H1 (cell line): ENCODE results near the gene KCNJ9. TPM values are rescaled to one million over a fixed set of nuclear protein-coding genes. Genes with fewer than 3 reads are reported as not detected.

Source experiments
- CTCF ChIA-PET: fragments of 300-600 bp; sonication (Branson Sonifier 250); formaldehyde crosslinking; loops from one replicate; lab custom pipeline; 2021; ENCODE audit not compliant: partially characterized antibody; lab: Charles Lee
- POLR2A ChIA-PET: fragments of 300-600 bp; sonication (Branson Sonifier 250); formaldehyde crosslinking; loops from one replicate; lab custom pipeline; 2021; ENCODE audit warnings: inconsistent platforms; ENCODE audit not compliant: partially characterized antibody; lab: Charles Lee
- DNase-seq, 2 experiments: peaks; one replicate each; pipeline versions ENCODE4 v3.0.0 to v3.0.0-alpha.2; 2010 to 2022; ENCODE audit warnings: low spot score in 2 of 2, low read depth in 1 of 2, mixed read lengths in 1 of 2
- FAIRE-seq: peaks from 2 replicates; lab custom pipeline; 2011; peaks lifted over from hg19 to GRCh38; lab: Jason Lieb, UNC
- H2AFZ ChIP-seq: 2 replicates; pipeline ENCODE4 v1.8.1; 2012; ENCODE audit warnings: low read length, inconsistent platforms
- H2AK5ac ChIP-seq: 2 replicates; pipeline ENCODE4 v1.6.1; 2013; ENCODE audit warnings: low read depth, low read length
- H2BK120ac ChIP-seq: replicated peaks from 2 replicates; pipeline ENCODE3; 2013; ENCODE audit warnings: low read depth, low read length, inconsistent platforms
- H2BK12ac ChIP-seq: 2 replicates; pipeline ENCODE4 v1.6.1; 2013; ENCODE audit warnings: low read depth, low read length
- H2BK15ac ChIP-seq: 2 replicates; pipeline ENCODE4 v1.6.1; 2013; ENCODE audit warnings: low read length
- H2BK20ac ChIP-seq: 2 replicates; pipeline ENCODE4 v1.6.1; 2013; ENCODE audit warnings: low read length
- H2BK5ac ChIP-seq: 2 replicates; pipeline ENCODE4 v1.6.1; 2013; ENCODE audit warnings: low read depth, low read length
- H3K14ac ChIP-seq: 2 replicates; pipeline ENCODE4 v1.6.1; 2013; ENCODE audit warnings: inconsistent platforms; ENCODE audit not compliant: insufficient read length
- H3K18ac ChIP-seq: 2 replicates; pipeline ENCODE4 v1.6.1; 2013; ENCODE audit warnings: low read length; ENCODE audit errors: extremely low read depth
- H3K23ac ChIP-seq: 2 replicates; pipeline ENCODE4 v1.6.1; 2013; ENCODE audit warnings: inconsistent platforms; ENCODE audit not compliant: insufficient read length
- H3K23me2 ChIP-seq: 2 replicates; pipeline ENCODE4 v1.6.1; 2013; ENCODE audit warnings: low read depth, low read length
- H3K27ac ChIP-seq: 2 replicates; pipeline ENCODE4 v1.6.1; 2011; ENCODE audit warnings: low read depth, low read length, inconsistent platforms
- H3K27me3 ChIP-seq, 4 experiments: replicated peaks in 1 of 4; 1 replicate in 1 of 4; 2 replicates in 3 of 4; pipeline versions ENCODE4 v1.6.1 to v1.8.1; 2011 to 2013; ENCODE audit warnings: low read length in 3 of 4, mild to moderate bottlenecking in 3 of 4, inconsistent platforms in 2 of 4, mixed read lengths in 2 of 4, moderate library complexity in 1 of 4; ENCODE audit not compliant: control insufficient read depth in 3 of 4, insufficient read depth in 3 of 4; ENCODE audit errors: extremely low read depth in 1 of 4
- H3K36me3 ChIP-seq, 4 experiments: 2 replicates each; pipeline versions ENCODE4 v1.6.1 to v1.8.1; 2011 to 2013; ENCODE audit warnings: mild to moderate bottlenecking in 4 of 4, low read length in 3 of 4, moderate library complexity in 2 of 4, control low read depth in 1 of 4, inconsistent platforms in 1 of 4; ENCODE audit not compliant: insufficient read depth in 4 of 4, control insufficient read depth in 2 of 4
- H3K4ac ChIP-seq: replicated peaks from 2 replicates; pipeline ENCODE3; 2013; ENCODE audit warnings: low read length, low read depth, mixed read lengths, inconsistent platforms; ENCODE audit not compliant: insufficient read length
- H3K4me1 ChIP-seq, 4 experiments: replicated peaks in 1 of 4; 1 replicate in 1 of 4; 2 replicates in 3 of 4; pipeline versions ENCODE4 v1.6.1 to v1.8.1; 2011 to 2013; ENCODE audit warnings: low read length in 3 of 4, inconsistent platforms in 2 of 4, mixed read lengths in 1 of 4; ENCODE audit not compliant: insufficient read depth in 4 of 4, control insufficient read depth in 3 of 4
- H3K4me2 ChIP-seq, 2 experiments: 2 replicates each; pipeline versions ENCODE4 v1.6.1 to v1.8.1; 2011 to 2013; ENCODE audit warnings: low read depth in 2 of 2, low read length in 2 of 2, control low read depth in 1 of 2, inconsistent platforms in 1 of 2, mild to moderate bottlenecking in 1 of 2; ENCODE audit not compliant: insufficient read depth in 1 of 2
- H3K4me3 ChIP-seq, 4 experiments: fragments of 200-600, 300-600 bp in 1 of 4; sonication (generic), shearing (Covaris generic), sonication (Bioruptor Twin) in 1 of 4; 2 replicates each; pipeline versions ENCODE4 v1.5.1 to v1.8.1; 2011 to 2016; ENCODE audit warnings: low read length in 4 of 4, low read depth in 3 of 4, control low read depth in 2 of 4, inconsistent platforms in 2 of 4, mild to moderate bottlenecking in 2 of 4, mixed read lengths in 1 of 4, moderate library complexity in 1 of 4; ENCODE audit not compliant: insufficient read depth in 2 of 4; ENCODE audit errors: extremely low read depth in 1 of 4
- H3K56ac ChIP-seq: replicated peaks from 2 replicates; pipeline ENCODE3; 2013; ENCODE audit warnings: low read depth, mild to moderate bottlenecking, mixed read lengths, low read length, inconsistent platforms; ENCODE audit not compliant: insufficient read length
- H3K79me1 ChIP-seq: 2 replicates; pipeline ENCODE4 v1.6.1; 2013; ENCODE audit warnings: low read depth, low read length, control low read depth
- H3K79me2 ChIP-seq, 2 experiments: 2 replicates each; pipeline versions ENCODE4 v1.6.1 to v1.8.1; 2012 to 2013; ENCODE audit warnings: low read length in 2 of 2, mild to moderate bottlenecking in 2 of 2, inconsistent platforms in 1 of 2; ENCODE audit not compliant: insufficient read depth in 2 of 2, control insufficient read depth in 1 of 2
- H3K9ac ChIP-seq, 4 experiments: replicated peaks in 1 of 4; 1 replicate in 1 of 4; 2 replicates in 3 of 4; pipeline versions ENCODE4 v1.6.1 to v1.8.1; 2011 to 2013; ENCODE audit warnings: low read depth in 3 of 4, low read length in 3 of 4, control low read depth in 2 of 4, mild to moderate bottlenecking in 2 of 4, moderate library complexity in 2 of 4, inconsistent platforms in 1 of 4; ENCODE audit errors: extremely low read depth in 1 of 4
- H3K9me3 ChIP-seq, 2 experiments: 2 replicates each; pipeline versions ENCODE4 v1.6.1 to v1.8.1; 2012 to 2013; ENCODE audit warnings: mild to moderate bottlenecking in 2 of 2, moderate library complexity in 2 of 2, control low read depth in 1 of 2, inconsistent platforms in 1 of 2, low read depth in 1 of 2, low read length in 1 of 2, mixed read lengths in 1 of 2; ENCODE audit not compliant: insufficient read depth in 2 of 2
- H4K20me1 ChIP-seq, 2 experiments: replicated peaks in 1 of 2; 2 replicates each; pipeline versions ENCODE3 to v1.8.1; 2011 to 2013; ENCODE audit warnings: inconsistent platforms in 2 of 2, low read length in 2 of 2, mild to moderate bottlenecking in 1 of 2; ENCODE audit not compliant: insufficient read depth in 2 of 2, control insufficient read depth in 1 of 2
- H4K5ac ChIP-seq: 2 replicates; pipeline ENCODE4 v1.6.1; 2013; ENCODE audit warnings: low read length, low read depth, mixed read lengths, inconsistent platforms; ENCODE audit not compliant: insufficient read length
- H4K8ac ChIP-seq: 2 replicates; pipeline ENCODE4 v1.8.0; 2013; ENCODE audit warnings: mild to moderate bottlenecking, moderate library complexity, low read length, inconsistent platforms; ENCODE audit not compliant: insufficient read depth; ENCODE audit errors: extremely low read depth
- H4K91ac ChIP-seq: replicated peaks from 2 replicates; pipeline ENCODE3; 2013; ENCODE audit warnings: low read length, mixed read lengths, inconsistent platforms; ENCODE audit not compliant: insufficient read length
- CBX5 ChIP-seq: fragments of 300-800, 300-1000 bp; sonication (generic); IDR thresholded peaks from 2 replicates; pipeline ENCODE4 v1.7.1; 2016; ENCODE audit warnings: antibody characterized with exemption, low read length, low read depth
- CTBP2 ChIP-seq: IDR thresholded peaks from 2 replicates; pipeline ENCODE4 v1.7.0; 2011; ENCODE audit warnings: borderline replicate concordance, mild to moderate bottlenecking, moderate library complexity, mixed read lengths, low read length; ENCODE audit not compliant: insufficient read depth, insufficient read length
- HDAC6 ChIP-seq: IDR thresholded peaks from one replicate; pipeline ENCODE4 v1.7.1; 2012; ENCODE audit warnings: low read depth, mild to moderate bottlenecking, inconsistent platforms, low read length, moderate library complexity
- RBBP5 ChIP-seq: IDR thresholded peaks from 2 replicates; pipeline ENCODE4 v1.7.1; 2012; ENCODE audit warnings: low read depth, mild to moderate bottlenecking, inconsistent platforms, low read length, moderate library complexity, borderline replicate concordance
- RFX5 ChIP-seq: IDR thresholded peaks from 2 replicates; pipeline ENCODE4 v1.6.1; 2011; ENCODE audit warnings: low read depth, low read length, improper control_type of control experiment, borderline replicate concordance
- ZNF274 ChIP-seq: IDR thresholded peaks from 2 replicates; pipeline ENCODE4 v1.7.0; 2012; ENCODE audit warnings: low read length, borderline replicate concordance; ENCODE audit errors: extremely low read depth
- WGBS, 2 experiments: shearing (Covaris generic) in 1 of 2; methylation state at CpG; one replicate each; pipeline versions ENCODE4 v1.1.6 to v1.1.7; 2013 to 2015; ENCODE audit warnings: low lambda C conversion rate in 2 of 2, mixed read lengths in 2 of 2, inconsistent platforms in 1 of 2, low coverage in 1 of 2, missing lambda C conversion rate in 1 of 2; ENCODE audit not compliant: insufficient replicate concordance in 2 of 2, insufficient coverage in 1 of 2, insufficient read length in 1 of 2; ENCODE audit errors: extremely low coverage in 1 of 2, missing lambda C conversion rate in 1 of 2; 5-methylcytosine and 5-hydroxymethylcytosine counted together
- polyA plus RNA-seq, 7 experiments: library from polyadenylated mRNA; depleted of rRNA in 3 of 7; stranded (reverse) in 5 of 7; unstranded in 2 of 7; fragments of >200 nt in 5 of 7; fragments of 200-250 nt in 2 of 7; gene quantifications; 1 replicate in 5 of 7; 2 replicates in 1 of 7; 4 replicates in 1 of 7; pipeline versions ENCODE4 v1.2.1 to v1.2.3, GENCODE V29; 2011 to 2013; ENCODE audit warnings: missing spikeins in 2 of 7, mixed read lengths in 2 of 7
- total RNA-seq: library from RNA; stranded (reverse); fragmentation: NEBNext Ultra II Directional; extraction: Animal tissue kit (Norgen Biotek cat#: 25700); gene quantifications from 2 replicates; pipeline ENCODE4 v1.2.1, GENCODE V29; 2021
- TF ChIP-seq, protein P1 (sequence below): IDR thresholded peaks from 2 replicates; pipeline ENCODE4 v1.6.1; 2011; ENCODE audit warnings: low read length, improper control_type of control experiment
- TF ChIP-seq, protein P2 (sequence below), 3 experiments: IDR thresholded peaks; 1 replicate in 2 of 3; 2 replicates in 1 of 3; pipeline versions ENCODE4 v1.5.1 to v1.6.1; 2011; ENCODE audit warnings: low read length in 3 of 3, mild to moderate bottlenecking in 3 of 3, inconsistent platforms in 2 of 3, low read depth in 1 of 3, moderate library complexity in 1 of 3; ENCODE audit not compliant: insufficient read depth in 1 of 3; ENCODE audit errors: control extremely low read depth in 1 of 3

KCNJ9 gene
- total and polyA plus RNA-seq, 2 of the 8 experiments (the other 6 are each of a cell fraction or from before 2014, with no cell fraction given) = 0.02 to 0.13 TPM

DNA sequence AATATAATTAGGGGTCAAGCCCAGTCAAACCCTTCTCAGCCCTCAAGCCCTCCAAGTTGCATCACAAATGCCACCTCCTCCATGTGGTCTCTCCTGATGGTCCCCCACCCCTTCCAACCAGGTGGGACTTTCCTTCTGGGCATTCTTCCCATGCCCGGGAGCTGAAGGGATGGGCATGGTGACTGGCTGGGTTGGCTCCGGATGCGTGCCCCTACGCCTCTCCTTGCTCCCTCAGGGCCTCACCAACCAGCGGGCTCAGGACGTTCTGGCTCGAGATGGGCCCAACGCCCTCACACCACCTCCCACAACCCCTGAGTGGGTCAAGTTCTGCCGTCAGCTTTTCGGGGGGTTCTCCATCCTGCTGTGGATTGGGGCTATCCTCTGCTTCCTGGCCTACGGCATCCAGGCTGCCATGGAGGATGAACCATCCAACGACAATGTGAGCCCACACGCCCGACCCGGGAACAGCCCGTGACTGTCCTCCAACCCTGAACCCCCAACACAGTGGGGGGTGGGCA, 41.7 kb downstream of the KCNJ9 start:
- Histone ChIP-seq H4K5ac (no peak overlapping the region), H3K23me2 (no peaks in the 10 kb centered on the region), H3K27me3 (no peaks in the 10 kb centered on the region), H3K14ac (no peak overlapping the region), H2BK120ac (no peak overlapping the region), H3K23ac (no peak overlapping the region), H2BK15ac (no peak overlapping the region), H3K4ac (no peak overlapping the region), H3K27ac (no peak overlapping the region), H2BK12ac (no peak overlapping the region), H2AK5ac (no peak overlapping the region), H4K20me1 (peaks cover 0 to 1% of the 10 kb centered on the region in 2 experiments), H2BK20ac (no peak overlapping the region), H4K91ac (no peak overlapping the region), H3K9me3 (no peaks in the 10 kb centered on the region), H3K56ac (no peak overlapping the region), H3K4me2 (no peak overlapping the region), H3K79me2 (no peaks in the 10 kb centered on the region)
- ChIA-PET CTCF (interaction anchor here (0.6 to 18.1 kb wide), 11 partner anchors 11 to 237 kb away, joined by 3 to 256 read pairs (median 5); partner anchors contain the start of gene ATP1A2), POLR2A (interaction anchor here (0.7 to 1.5 kb wide), 6 partner anchors 9 to 129 kb away, joined by 3 to 4 read pairs (median 4); no protein-coding TSS in a partner anchor)
- 91% methylated on average over 16 of the region's 16 CpGs; no CpG with 5 or more reads in 1 of the 2 experiments for WGBS, 2 experiments
- no peak for DNase-seq
- TF ChIP-seq, protein P1, sequence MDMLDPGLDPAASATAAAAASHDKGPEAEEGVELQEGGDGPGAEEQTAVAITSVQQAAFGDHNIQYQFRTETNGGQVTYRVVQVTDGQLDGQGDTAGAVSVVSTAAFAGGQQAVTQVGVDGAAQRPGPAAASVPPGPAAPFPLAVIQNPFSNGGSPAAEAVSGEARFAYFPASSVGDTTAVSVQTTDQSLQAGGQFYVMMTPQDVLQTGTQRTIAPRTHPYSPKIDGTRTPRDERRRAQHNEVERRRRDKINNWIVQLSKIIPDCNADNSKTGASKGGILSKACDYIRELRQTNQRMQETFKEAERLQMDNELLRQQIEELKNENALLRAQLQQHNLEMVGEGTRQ = no peak
- TF ChIP-seq ZNF274 (no peak), CTBP2 (no peak), HDAC6 (no peak), RBBP5 (no peak), CBX5 (no peak), RFX5 (no peak)
- TF ChIP-seq, protein P2, sequence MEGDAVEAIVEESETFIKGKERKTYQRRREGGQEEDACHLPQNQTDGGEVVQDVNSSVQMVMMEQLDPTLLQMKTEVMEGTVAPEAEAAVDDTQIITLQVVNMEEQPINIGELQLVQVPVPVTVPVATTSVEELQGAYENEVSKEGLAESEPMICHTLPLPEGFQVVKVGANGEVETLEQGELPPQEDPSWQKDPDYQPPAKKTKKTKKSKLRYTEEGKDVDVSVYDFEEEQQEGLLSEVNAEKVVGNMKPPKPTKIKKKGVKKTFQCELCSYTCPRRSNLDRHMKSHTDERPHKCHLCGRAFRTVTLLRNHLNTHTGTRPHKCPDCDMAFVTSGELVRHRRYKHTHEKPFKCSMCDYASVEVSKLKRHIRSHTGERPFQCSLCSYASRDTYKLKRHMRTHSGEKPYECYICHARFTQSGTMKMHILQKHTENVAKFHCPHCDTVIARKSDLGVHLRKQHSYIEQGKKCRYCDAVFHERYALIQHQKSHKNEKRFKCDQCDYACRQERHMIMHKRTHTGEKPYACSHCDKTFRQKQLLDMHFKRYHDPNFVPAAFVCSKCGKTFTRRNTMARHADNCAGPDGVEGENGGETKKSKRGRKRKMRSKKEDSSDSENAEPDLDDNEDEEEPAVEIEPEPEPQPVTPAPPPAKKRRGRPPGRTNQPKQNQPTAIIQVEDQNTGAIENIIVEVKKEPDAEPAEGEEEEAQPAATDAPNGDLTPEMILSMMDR (IDR thresholded peaks at IDR 0.05; ENCODE audit: control extremely low read depth in 1 of 3, insufficient read depth in 1 of 3, low read depth in 1 of 3, low read length in 3 of 3) = no peak
- TF ChIP-seq, all 59 proteins: peak for 0
- peaks cover 3% of the 10 kb centered on the region; the same call in 1 of the 2 replicates for H3K79me1 ChIP-seq
- H4K8ac ChIP-seq = no peak overlapping the region
- H3K9ac ChIP-seq = no peak overlapping the region
- no peak overlapping the region for H2AFZ ChIP-seq
- H3K18ac ChIP-seq = no peak overlapping the region
- H3K4me1 ChIP-seq = peaks cover 2 to 10% (median 3%) of the 10 kb centered on the region in 4 experiments; a peak in 5 of 7 replicates
- H2BK5ac ChIP-seq = no peak overlapping the region
- no peak overlapping the region for H3K4me3 ChIP-seq
- H3K36me3 ChIP-seq = peaks cover 4 to 40% (median 30%) of the 10 kb centered on the region in 4 experiments; a peak in 6 of 8 replicates
- no peak for FAIRE-seq
